GM19023 (cell line): ENCODE data around the gene KRTAP25-1.

Experiments
- ATAC-seq: cut with Tn5 transposase; IDR thresholded peaks from one replicate; pipeline ENCODE4 v1.9.1; 2021; ENCODE audit warnings: mild to moderate bottlenecking, moderate library complexity; ENCODE audit not compliant: unreplicated experiment

Gene KRTAP25-1

GRCh38 chr21:30289215-30289614 lies at the start of gene KRTAP25-1:
Gene KRTAP25-1 (minus strand): TSS chr21:30289514. CDS start chr21:30289490, 24 bp downstream.
- ATAC-seq = no peak

GRCh38 chr21:30338717-30339116 lies 49.4 kb upstream of the KRTAP25-1 start:
- no peak for ATAC-seq

GRCh38 chr21:30337772-30338171 lies 48.5 kb upstream of the KRTAP25-1 start:
- no peak for ATAC-seq

- no peak for ATAC-seq
Observed at GRCh38 chr21:30337276-30337744, 48.0 kb upstream of the KRTAP25-1 start, which contains the start of gene KRTAP27-1. Gene KRTAP27-1 (minus strand): TSS chr21:30337694. CDS start chr21:30337668, 26 bp downstream.

- no peak for ATAC-seq
Observed at GRCh38 chr21:30336596-30336995, 47.3 kb upstream of the KRTAP25-1 start.

GRCh38 chr21:30333736-30334135 lies 44.4 kb upstream of the KRTAP25-1 start:
- ATAC-seq = no peak

- ATAC-seq = no peak
Observed at GRCh38 chr21:30332681-30333080, 43.4 kb upstream of the KRTAP25-1 start.

- ATAC-seq = no peak
Observed at GRCh38 chr21:30329203-30329875, 40.0 kb upstream of the KRTAP25-1 start.

- no peak for ATAC-seq
Observed at GRCh38 chr21:30326390-30326789, 37.1 kb upstream of the KRTAP25-1 start.

GRCh38 chr21:30320215-30320614 lies 30.9 kb upstream of the KRTAP25-1 start, which contains the start of gene KRTAP26-1:
Gene KRTAP26-1 (minus strand): TSS chr21:30320315. CDS start chr21:30320035, 280 bp downstream.
- no peak for ATAC-seq

GRCh38 chr21:30315701-30316100 lies 26.4 kb upstream of the KRTAP25-1 start:
- ATAC-seq = no peak

- ATAC-seq = no peak
Observed at GRCh38 chr21:30306884-30307283, 17.6 kb upstream of the KRTAP25-1 start.

GRCh38 chr21:30305136-30305535 lies 15.8 kb upstream of the KRTAP25-1 start:
- ATAC-seq = no peak

- no peak for ATAC-seq
Observed at GRCh38 chr21:30282850-30283249, 6.5 kb downstream of the KRTAP25-1 start, which contains the start of gene KRTAP24-1. Gene KRTAP24-1 (minus strand): TSS chr21:30282950. CDS start chr21:30282932, 18 bp downstream.

- ATAC-seq = no peak
Observed at GRCh38 chr21:30271611-30272010, 17.7 kb downstream of the KRTAP25-1 start.

- no peak for ATAC-seq
Observed at GRCh38 chr21:30271156-30271555, 18.2 kb downstream of the KRTAP25-1 start.

- ATAC-seq = no peak
Observed at GRCh38 chr21:30269803-30270530, 19.3 kb downstream of the KRTAP25-1 start.

GRCh38 chr21:30268608-30269197 lies 20.6 kb downstream of the KRTAP25-1 start:
- ATAC-seq = no peak

- no peak for ATAC-seq
Observed at GRCh38 chr21:30257773-30258172, 31.5 kb downstream of the KRTAP25-1 start.

- ATAC-seq = no peak
Observed at GRCh38 chr21:30256100-30256499, 33.2 kb downstream of the KRTAP25-1 start.

- ATAC-seq = no peak
Observed at GRCh38 chr21:30255679-30256078, 33.6 kb downstream of the KRTAP25-1 start.
